HepG2 (cell line): ENCODE results near the gene SPATA32. TPM values are rescaled to one million over a fixed set of nuclear protein-coding genes. Genes with fewer than 3 reads are reported as not detected.

Source experiments
- BCL6 ChIP-seq: IDR thresholded peaks from 2 replicates; pipeline ENCODE4 v1.6.1; 2016; ENCODE audit warnings: missing genetic modification reagents, missing compliant biosample characterization
- BRD4 ChIP-seq: sonication (generic); formaldehyde crosslinking; IDR thresholded peaks from 2 replicates; pipeline ENCODE4 v1.4.0; 2020; ENCODE audit warnings: missing genetic modification reagents
- CENPX ChIP-seq: sonication (generic); formaldehyde crosslinking; IDR thresholded peaks from 2 replicates; pipeline ENCODE4 v1.9.0; 2021; ENCODE audit warnings: mild to moderate bottlenecking, missing genetic modification reagents, moderate library complexity
- HDAC6 ChIP-seq: fragments of 200-600 bp; sonication (generic); IDR thresholded peaks from 2 replicates; pipeline ENCODE4 v1.7.0; 2017; ENCODE audit warnings: mild to moderate bottlenecking, antibody characterized with exemption, low read length, low read depth
- HNF4A ChIP-seq: sonication (generic); formaldehyde crosslinking; IDR thresholded peaks from 2 replicates; pipeline ENCODE4 v1.4.0; 2020; ENCODE audit warnings: missing genetic modification reagents
- HOMEZ ChIP-seq: IDR thresholded peaks from 2 replicates; pipeline ENCODE4 v1.6.1; 2016; ENCODE audit warnings: low read depth
- JUND ChIP-seq: sonication (generic); formaldehyde crosslinking; IDR thresholded peaks from 2 replicates; pipeline ENCODE4 v1.8.0; 2022; ENCODE audit warnings: mild to moderate bottlenecking, missing genetic modification reagents
- SKI ChIP-seq: fragments of 450-650 bp; IDR thresholded peaks from one replicate; pipeline ENCODE4 v1.6.1; 2018; ENCODE audit warnings: mild to moderate bottlenecking; ENCODE audit not compliant: partially characterized antibody
- THAP11 ChIP-seq: IDR thresholded peaks from 2 replicates; pipeline ENCODE4 v1.6.1; 2016; ENCODE audit warnings: missing biosample characterization, missing genetic modification reagents
- ZBTB10 ChIP-seq: sonication (generic); formaldehyde crosslinking; IDR thresholded peaks from 2 replicates; pipeline ENCODE4 v1.4.0; 2020; ENCODE audit warnings: missing genetic modification reagents, borderline replicate concordance
- ZC3H13 ChIP-seq: sonication (generic); formaldehyde crosslinking; IDR thresholded peaks from 2 replicates; pipeline ENCODE4 v1.8.1; 2023; ENCODE audit warnings: mild to moderate bottlenecking, missing genetic modification reagents, moderate library complexity
- ZNF276 ChIP-seq: sonication (generic); formaldehyde crosslinking; IDR thresholded peaks from 2 replicates; pipeline ENCODE4 v1.4.0; 2020; ENCODE audit warnings: mild to moderate bottlenecking, low read depth, missing genetic modification reagents
- ZNF292 ChIP-seq: sonication (generic); formaldehyde crosslinking; IDR thresholded peaks from 2 replicates; pipeline ENCODE4 v1.8.1; 2022; ENCODE audit warnings: mild to moderate bottlenecking, low read depth, missing genetic modification reagents, borderline replicate concordance
- ZNF547 ChIP-seq: sonication (generic); formaldehyde crosslinking; IDR thresholded peaks from 2 replicates; pipeline ENCODE4 v1.5.1; 2020; ENCODE audit warnings: mild to moderate bottlenecking, missing genetic modification reagents
- ZNF550 ChIP-seq: sonication (generic); formaldehyde crosslinking; IDR thresholded peaks from 2 replicates; pipeline ENCODE4 v1.4.0; 2020; ENCODE audit warnings: mild to moderate bottlenecking, missing genetic modification reagents, borderline replicate concordance
- ZNF589 ChIP-seq: sonication (generic); formaldehyde crosslinking; conservative IDR thresholded peaks from 2 replicates; pipeline ENCODE4 v1.8.0; 2022; ENCODE audit warnings: mild to moderate bottlenecking, moderate library complexity, missing genetic modification reagents
- ZNF761 ChIP-seq: sonication (generic); formaldehyde crosslinking; conservative IDR thresholded peaks from 2 replicates; pipeline ENCODE4 v1.4.0; 2020; ENCODE audit warnings: mild to moderate bottlenecking, missing genetic modification reagents
- ZSCAN21 ChIP-seq: sonication (generic); formaldehyde crosslinking; IDR thresholded peaks from 2 replicates; pipeline ENCODE4 v1.8.0; 2022; ENCODE audit warnings: mild to moderate bottlenecking, missing genetic modification reagents, moderate library complexity, borderline replicate concordance
- polyA plus RNA-seq, 8 experiments: library from polyadenylated mRNA; depleted of rRNA in 3 of 8; stranded (reverse) in 7 of 8; unstranded in 1 of 8; fragments of >200 nt; fragmentation: Illumina TruSeq in 4 of 8; extraction: Trizol in 4 of 8; gene quantifications; 2 replicates each; pipeline versions ENCODE4 v1.2.1 to v1.2.3, GENCODE V29; 2011 to 2016; ENCODE audit warnings: low read depth in 4 of 8, missing spikeins in 1 of 8, mixed read lengths in 1 of 8; ENCODE audit not compliant: insufficient read depth in 1 of 8
- total RNA-seq, 5 experiments: library from RNA; depleted of rRNA; stranded (reverse); fragments of >200 nt; fragmentation: Illumina TruSeq; extraction: Trizol; gene quantifications; 2 replicates each; pipeline ENCODE4 v1.2.3, GENCODE V29; 2016; ENCODE audit warnings: low read depth in 1 of 5

The SPATA32 gene
- total and polyA plus RNA-seq, 2 of the 13 experiments (the other 11 are each of a cell fraction or from before 2014, with no cell fraction given): not detected

GRCh38 chr17:45247429-45248131 lies 14.3 kb downstream of the SPATA32 start (continued):
- TF ChIP-seq ZBTB10 (CRISPR knock-in tag) (peak; percentile 69; the same call in 1 of the 2 replicates), ZNF550 (no peak; the same call in 1 of the 2 replicates), SKI (no peak), THAP11 (CRISPR knock-in tag) (peak; percentile 57; the same call in 1 of the 2 replicates), ZNF292 (CRISPR knock-in tag) (no peak), BCL6 (CRISPR knock-in tag) (no peak), ZC3H13 (no peak), ZNF589 (CRISPR knock-in tag) (no peak), ZSCAN21 (CRISPR knock-in tag) (peak; percentile 34; the same call in 1 of the 2 replicates), HDAC6 (no peak), ZNF761 (no peak), JUND (no peak), CENPX (CRISPR knock-in tag) (no peak), HNF4A (CRISPR knock-in tag) (no peak), ZNF276 (CRISPR knock-in tag) (peak; percentile 49; the same call in 1 of the 2 replicates), BRD4 (CRISPR knock-in tag) (peak; percentile 69; the same call in 1 of the 2 replicates), HOMEZ (peak; percentile 53; the same call in 1 of the 2 replicates), ZNF547 (CRISPR knock-in tag) (peak; percentile 54; the same call in 1 of the 2 replicates)
